DMS53 (cell line): ENCODE data around the gene FJX1.
"Not testable (repeated sequence)": the region's sequence is repeated elsewhere in the genome, so short reads cannot be mapped to it uniquely, and the experiment has no call there.

Source experiments
- DNase-seq: peaks from one replicate; lab custom pipeline; 2025; lab: John Stamatoyannopoulos, UW

The FJX1 gene

GRCh38 chr11:35632301-35632700 is 14.0 kb downstream of the FJX1 start:
- no peak for DNase-seq

GRCh38 chr11:35633827-35634423 is 15.7 kb downstream of the FJX1 start:
- no peak for DNase-seq

GRCh38 chr11:35635933-35636332 is 17.7 kb downstream of the FJX1 start:
- DNase-seq: no peak

GRCh38 chr11:35639591-35640179 is 21.4 kb downstream of the FJX1 start:
- no peak for DNase-seq

- no peak for DNase-seq
These were observed 23.1 kb downstream of the FJX1 start for GRCh38 chr11:35641171-35641897.

GRCh38 chr11:35641964-35642363 is 23.7 kb downstream of the FJX1 start:
- DNase-seq: no peak

GRCh38 chr11:35647421-35648093 is 29.3 kb downstream of the FJX1 start:
- DNase-seq: no peak

GRCh38 chr11:35650006-35650405 is 31.7 kb downstream of the FJX1 start:
- DNase-seq: no peak

- no peak for DNase-seq
These were observed 32.2 kb downstream of the FJX1 start for GRCh38 chr11:35650467-35650866.

- DNase-seq: no peak
These were observed 33.0 kb downstream of the FJX1 start for GRCh38 chr11:35651263-35651662.

GRCh38 chr11:35652786-35653185 is 34.5 kb downstream of the FJX1 start:
- DNase-seq: not testable (repeated sequence)

GRCh38 chr11:35654711-35655110 is 36.5 kb downstream of the FJX1 start:
- no peak for DNase-seq

- no peak for DNase-seq
These were observed 37.0 kb downstream of the FJX1 start for GRCh38 chr11:35655254-35655653.

- no peak for DNase-seq
These were observed 37.6 kb downstream of the FJX1 start for GRCh38 chr11:35655856-35656255.

- DNase-seq: no peak
These were observed 40.0 kb downstream of the FJX1 start for GRCh38 chr11:35658020-35658948.

GRCh38 chr11:35661534-35661933 is 43.3 kb downstream of the FJX1 start:
- no peak for DNase-seq

- DNase-seq: peak; percentile 88
These were observed 43.9 kb downstream of the FJX1 start for GRCh38 chr11:35662061-35662648.

GRCh38 chr11:35662649-35663407 is 44.6 kb downstream of the FJX1 start, which contains the start of gene TRIM44:
TSS of gene TRIM44 (plus strand) at chr11:35662775. CDS start at chr11:35663112, 337 bp downstream.
- DNase-seq: peak; percentile 93

GRCh38 chr11:35663408-35663702 is 45.1 kb downstream of the FJX1 start:
- peak; percentile 33 for DNase-seq

- peak; percentile 3 for DNase-seq
These were observed 46.7 kb downstream of the FJX1 start for GRCh38 chr11:35664977-35665441.

GRCh38 chr11:35667257-35667656 is 49.0 kb downstream of the FJX1 start:
- no peak for DNase-seq
